H1 (cell line): ENCODE results near the gene CXCL14. TPM values are rescaled to one million over a fixed set of nuclear protein-coding genes. Genes with fewer than 3 reads are reported as not detected.
A peak's percentile ranks its signal among the peaks of the same experiment; 100 is the strongest.

Experiments
- CTCF ChIA-PET: fragments of 300-600 bp; sonication (Branson Sonifier 250); formaldehyde crosslinking; loops from one replicate; lab custom pipeline; 2021; ENCODE audit not compliant: partially characterized antibody; lab: Charles Lee
- POLR2A ChIA-PET: fragments of 300-600 bp; sonication (Branson Sonifier 250); formaldehyde crosslinking; loops from one replicate; lab custom pipeline; 2021; ENCODE audit warnings: inconsistent platforms; ENCODE audit not compliant: partially characterized antibody; lab: Charles Lee
- DNase-seq, 2 experiments: peaks; one replicate each; pipeline versions ENCODE4 v3.0.0 to v3.0.0-alpha.2; 2010 to 2022; ENCODE audit warnings: low spot score in 2 of 2, low read depth in 1 of 2, mixed read lengths in 1 of 2
- FAIRE-seq: peaks from 2 replicates; lab custom pipeline; 2011; peaks lifted over from hg19 to GRCh38; lab: Jason Lieb, UNC
- H2AFZ ChIP-seq: 2 replicates; pipeline ENCODE4 v1.8.1; 2012; ENCODE audit warnings: low read length, inconsistent platforms
- H2AK5ac ChIP-seq: 2 replicates; pipeline ENCODE4 v1.6.1; 2013; ENCODE audit warnings: low read depth, low read length
- H2BK120ac ChIP-seq: replicated peaks from 2 replicates; pipeline ENCODE3; 2013; ENCODE audit warnings: low read depth, low read length, inconsistent platforms
- H2BK12ac ChIP-seq: 2 replicates; pipeline ENCODE4 v1.6.1; 2013; ENCODE audit warnings: low read depth, low read length
- H2BK15ac ChIP-seq: 2 replicates; pipeline ENCODE4 v1.6.1; 2013; ENCODE audit warnings: low read length
- H2BK20ac ChIP-seq: 2 replicates; pipeline ENCODE4 v1.6.1; 2013; ENCODE audit warnings: low read length
- H2BK5ac ChIP-seq: 2 replicates; pipeline ENCODE4 v1.6.1; 2013; ENCODE audit warnings: low read depth, low read length
- H3K14ac ChIP-seq: 2 replicates; pipeline ENCODE4 v1.6.1; 2013; ENCODE audit warnings: inconsistent platforms; ENCODE audit not compliant: insufficient read length
- H3K18ac ChIP-seq: 2 replicates; pipeline ENCODE4 v1.6.1; 2013; ENCODE audit warnings: low read length; ENCODE audit errors: extremely low read depth
- H3K23ac ChIP-seq: 2 replicates; pipeline ENCODE4 v1.6.1; 2013; ENCODE audit warnings: inconsistent platforms; ENCODE audit not compliant: insufficient read length
- H3K23me2 ChIP-seq: 2 replicates; pipeline ENCODE4 v1.6.1; 2013; ENCODE audit warnings: low read depth, low read length
- H3K27ac ChIP-seq: 2 replicates; pipeline ENCODE4 v1.6.1; 2011; ENCODE audit warnings: low read depth, low read length, inconsistent platforms
- H3K27me3 ChIP-seq, 4 experiments: replicated peaks in 1 of 4; 1 replicate in 1 of 4; 2 replicates in 3 of 4; pipeline versions ENCODE4 v1.6.1 to v1.8.1; 2011 to 2013; ENCODE audit warnings: low read length in 3 of 4, mild to moderate bottlenecking in 3 of 4, inconsistent platforms in 2 of 4, mixed read lengths in 2 of 4, moderate library complexity in 1 of 4; ENCODE audit not compliant: control insufficient read depth in 3 of 4, insufficient read depth in 3 of 4; ENCODE audit errors: extremely low read depth in 1 of 4
- H3K36me3 ChIP-seq, 4 experiments: 2 replicates each; pipeline versions ENCODE4 v1.6.1 to v1.8.1; 2011 to 2013; ENCODE audit warnings: mild to moderate bottlenecking in 4 of 4, low read length in 3 of 4, moderate library complexity in 2 of 4, control low read depth in 1 of 4, inconsistent platforms in 1 of 4; ENCODE audit not compliant: insufficient read depth in 4 of 4, control insufficient read depth in 2 of 4
- H3K4ac ChIP-seq: replicated peaks from 2 replicates; pipeline ENCODE3; 2013; ENCODE audit warnings: low read length, low read depth, mixed read lengths, inconsistent platforms; ENCODE audit not compliant: insufficient read length
- H3K4me1 ChIP-seq, 4 experiments: replicated peaks in 1 of 4; 1 replicate in 1 of 4; 2 replicates in 3 of 4; pipeline versions ENCODE4 v1.6.1 to v1.8.1; 2011 to 2013; ENCODE audit warnings: low read length in 3 of 4, inconsistent platforms in 2 of 4, mixed read lengths in 1 of 4; ENCODE audit not compliant: insufficient read depth in 4 of 4, control insufficient read depth in 3 of 4
- H3K4me2 ChIP-seq, 2 experiments: 2 replicates each; pipeline versions ENCODE4 v1.6.1 to v1.8.1; 2011 to 2013; ENCODE audit warnings: low read depth in 2 of 2, low read length in 2 of 2, control low read depth in 1 of 2, inconsistent platforms in 1 of 2, mild to moderate bottlenecking in 1 of 2; ENCODE audit not compliant: insufficient read depth in 1 of 2
- H3K4me3 ChIP-seq, 4 experiments: fragments of 200-600, 300-600 bp in 1 of 4; sonication (generic), shearing (Covaris generic), sonication (Bioruptor Twin) in 1 of 4; 2 replicates each; pipeline versions ENCODE4 v1.5.1 to v1.8.1; 2011 to 2016; ENCODE audit warnings: low read length in 4 of 4, low read depth in 3 of 4, control low read depth in 2 of 4, inconsistent platforms in 2 of 4, mild to moderate bottlenecking in 2 of 4, mixed read lengths in 1 of 4, moderate library complexity in 1 of 4; ENCODE audit not compliant: insufficient read depth in 2 of 4; ENCODE audit errors: extremely low read depth in 1 of 4
- H3K56ac ChIP-seq: replicated peaks from 2 replicates; pipeline ENCODE3; 2013; ENCODE audit warnings: low read depth, mild to moderate bottlenecking, mixed read lengths, low read length, inconsistent platforms; ENCODE audit not compliant: insufficient read length
- H3K79me1 ChIP-seq: 2 replicates; pipeline ENCODE4 v1.6.1; 2013; ENCODE audit warnings: low read depth, low read length, control low read depth
- H3K79me2 ChIP-seq, 2 experiments: 2 replicates each; pipeline versions ENCODE4 v1.6.1 to v1.8.1; 2012 to 2013; ENCODE audit warnings: low read length in 2 of 2, mild to moderate bottlenecking in 2 of 2, inconsistent platforms in 1 of 2; ENCODE audit not compliant: insufficient read depth in 2 of 2, control insufficient read depth in 1 of 2
- H3K9ac ChIP-seq, 4 experiments: replicated peaks in 1 of 4; 1 replicate in 1 of 4; 2 replicates in 3 of 4; pipeline versions ENCODE4 v1.6.1 to v1.8.1; 2011 to 2013; ENCODE audit warnings: low read depth in 3 of 4, low read length in 3 of 4, control low read depth in 2 of 4, mild to moderate bottlenecking in 2 of 4, moderate library complexity in 2 of 4, inconsistent platforms in 1 of 4; ENCODE audit errors: extremely low read depth in 1 of 4
- H3K9me3 ChIP-seq, 2 experiments: 2 replicates each; pipeline versions ENCODE4 v1.6.1 to v1.8.1; 2012 to 2013; ENCODE audit warnings: mild to moderate bottlenecking in 2 of 2, moderate library complexity in 2 of 2, control low read depth in 1 of 2, inconsistent platforms in 1 of 2, low read depth in 1 of 2, low read length in 1 of 2, mixed read lengths in 1 of 2; ENCODE audit not compliant: insufficient read depth in 2 of 2
- H4K20me1 ChIP-seq, 2 experiments: replicated peaks in 1 of 2; 2 replicates each; pipeline versions ENCODE3 to v1.8.1; 2011 to 2013; ENCODE audit warnings: inconsistent platforms in 2 of 2, low read length in 2 of 2, mild to moderate bottlenecking in 1 of 2; ENCODE audit not compliant: insufficient read depth in 2 of 2, control insufficient read depth in 1 of 2
- H4K5ac ChIP-seq: 2 replicates; pipeline ENCODE4 v1.6.1; 2013; ENCODE audit warnings: low read length, low read depth, mixed read lengths, inconsistent platforms; ENCODE audit not compliant: insufficient read length
- H4K8ac ChIP-seq: 2 replicates; pipeline ENCODE4 v1.8.0; 2013; ENCODE audit warnings: mild to moderate bottlenecking, moderate library complexity, low read length, inconsistent platforms; ENCODE audit not compliant: insufficient read depth; ENCODE audit errors: extremely low read depth
- H4K91ac ChIP-seq: replicated peaks from 2 replicates; pipeline ENCODE3; 2013; ENCODE audit warnings: low read length, mixed read lengths, inconsistent platforms; ENCODE audit not compliant: insufficient read length
- GTF2F1 ChIP-seq: IDR thresholded peaks from 2 replicates; pipeline ENCODE4 v1.6.1; 2012; ENCODE audit warnings: low read depth, low read length, improper control_type of control experiment, borderline replicate concordance
- HDAC6 ChIP-seq: IDR thresholded peaks from one replicate; pipeline ENCODE4 v1.7.1; 2012; ENCODE audit warnings: low read depth, mild to moderate bottlenecking, inconsistent platforms, low read length, moderate library complexity
- KDM5A ChIP-seq: fragments of 200-600 bp; IDR thresholded peaks from 2 replicates; pipeline ENCODE4 v1.7.1; 2012; ENCODE audit warnings: mild to moderate bottlenecking, low read length, inconsistent platforms, mixed read lengths
- NRF1 ChIP-seq: IDR thresholded peaks from 2 replicates; pipeline ENCODE4 v1.6.1; 2011; ENCODE audit warnings: mild to moderate bottlenecking, low read depth, low read length, improper control_type of control experiment
- POLR2AphosphoS5 ChIP-seq: IDR thresholded peaks from 2 replicates; pipeline ENCODE4 v1.6.1; 2011; ENCODE audit warnings: low read depth, low read length
- RFX5 ChIP-seq: IDR thresholded peaks from 2 replicates; pipeline ENCODE4 v1.6.1; 2011; ENCODE audit warnings: low read depth, low read length, improper control_type of control experiment, borderline replicate concordance
- SUZ12 ChIP-seq: fragments of 200-600 bp; sonication (generic); IDR thresholded peaks from 2 replicates; pipeline ENCODE4 v1.6.1; 2012; ENCODE audit warnings: mild to moderate bottlenecking, inconsistent platforms, low read length, moderate library complexity, mixed read lengths
- YY1 ChIP-seq: IDR thresholded peaks from 2 replicates; pipeline ENCODE4 v1.6.1; 2011; ENCODE audit warnings: low read depth, mild to moderate bottlenecking, low read length
- ZNF274 ChIP-seq: IDR thresholded peaks from 2 replicates; pipeline ENCODE4 v1.7.0; 2012; ENCODE audit warnings: low read length, borderline replicate concordance; ENCODE audit errors: extremely low read depth
- WGBS, 2 experiments: shearing (Covaris generic) in 1 of 2; methylation state at CpG; one replicate each; pipeline versions ENCODE4 v1.1.6 to v1.1.7; 2013 to 2015; ENCODE audit warnings: low lambda C conversion rate in 2 of 2, mixed read lengths in 2 of 2, inconsistent platforms in 1 of 2, low coverage in 1 of 2, missing lambda C conversion rate in 1 of 2; ENCODE audit not compliant: insufficient replicate concordance in 2 of 2, insufficient coverage in 1 of 2, insufficient read length in 1 of 2; ENCODE audit errors: extremely low coverage in 1 of 2, missing lambda C conversion rate in 1 of 2; 5-methylcytosine and 5-hydroxymethylcytosine counted together
- polyA plus RNA-seq, 7 experiments: library from polyadenylated mRNA; depleted of rRNA in 3 of 7; stranded (reverse) in 5 of 7; unstranded in 2 of 7; fragments of >200 nt in 5 of 7; fragments of 200-250 nt in 2 of 7; gene quantifications; 1 replicate in 5 of 7; 2 replicates in 1 of 7; 4 replicates in 1 of 7; pipeline versions ENCODE4 v1.2.1 to v1.2.3, GENCODE V29; 2011 to 2013; ENCODE audit warnings: missing spikeins in 2 of 7, mixed read lengths in 2 of 7
- total RNA-seq: library from RNA; stranded (reverse); fragmentation: NEBNext Ultra II Directional; extraction: Animal tissue kit (Norgen Biotek cat#: 25700); gene quantifications from 2 replicates; pipeline ENCODE4 v1.2.1, GENCODE V29; 2021

CXCL14 gene
- total and polyA plus RNA-seq, 2 of the 8 experiments (the other 6 are each of a cell fraction or from before 2014, with no cell fraction given): 1.5 to 1.8 TPM

- Histone ChIP-seq H2BK12ac (no peak overlapping the region), H3K9ac (no peak overlapping the region), H2BK20ac (no peak overlapping the region), H3K56ac (no peak overlapping the region), H4K5ac (no peak overlapping the region), H3K4me3 (no peak overlapping the region), H3K27ac (no peak overlapping the region), H2BK5ac (no peak overlapping the region), H4K8ac (no peak overlapping the region), H3K27me3 (peaks cover 0 to 3% (median under 1%) of the 10 kb centered on the region in 4 experiments; a peak in 1 of 7 replicates), H4K91ac (no peak overlapping the region), H3K4me1 (no peaks in the 10 kb centered on the region), H3K36me3 (no peaks in the 10 kb centered on the region), H2BK120ac (no peak overlapping the region), H3K4me2 (no peak overlapping the region), H3K9me3 (no peaks in the 10 kb centered on the region), H3K14ac (no peak overlapping the region), H2AFZ (no peak overlapping the region), H3K23me2 (no peaks in the 10 kb centered on the region), H2AK5ac (no peak overlapping the region), H3K79me2 (no peaks in the 10 kb centered on the region), H4K20me1 (no peaks in the 10 kb centered on the region), H2BK15ac (no peak overlapping the region), H3K18ac (no peak overlapping the region), H3K4ac (no peak overlapping the region), H3K23ac (no peak overlapping the region), H3K79me1 (no peaks in the 10 kb centered on the region)
- no peak for TF ChIP-seq GTF2F1
- TF ChIP-seq KDM5A: no peak
- no peak for TF ChIP-seq YY1
- no peak for TF ChIP-seq SUZ12
- TF ChIP-seq NRF1: no peak
- TF ChIP-seq POLR2AphosphoS5: no peak
- TF ChIP-seq RFX5: no peak
- TF ChIP-seq HDAC6: no peak
- no peak for TF ChIP-seq ZNF274
- CTCF ChIA-PET: interaction anchor here (1.2 kb wide), 1 partner anchor 11 kb away, joined by 3 read pairs; no protein-coding TSS in a partner anchor
- 96% methylated on average over 5 of the region's 5 CpGs; no CpG with 5 or more reads in 1 of the 2 experiments for WGBS, 2 experiments
- DNase-seq (peak in 1 of 2 experiments; percentile 1), FAIRE-seq (no peak)
- POLR2A ChIA-PET: no interaction called here
These were observed 17.5 kb upstream of the CXCL14 start for GRCh38 chr5:135596157-135596763.
